IMR-90 (cell line): ENCODE results near the gene DHDDS. TPM values are rescaled to one million over a fixed set of nuclear protein-coding genes. Genes with fewer than 3 reads are reported as not detected.

Experiments used
- ATAC-seq: fragments of 200-7000 bp; cut with Tn5 transposase; 2 replicates; pipeline ENCODE4 v1.9.1; 2020; ENCODE audit warnings: low read depth, mild to moderate bottlenecking, moderate library complexity
- BruUV-seq: library from RNA; stranded (reverse); fragments of 400-500 nt; replicated peaks from 2 replicates; lab custom pipeline; 2021; lab: Mats Ljungman, UMichigan
- CTCF ChIA-PET: fragments of 300-600 bp; formaldehyde crosslinking; extraction: SDS; loops from one replicate; lab custom pipeline; 2021; ENCODE audit warnings: antibody characterized with exemption; lab: Yijun Ruan, JAX
- POLR2A ChIA-PET: fragments of 300-600 bp; sonication (Branson Sonifier 250); formaldehyde crosslinking; loops from one replicate; lab custom pipeline; 2022; ENCODE audit warnings: antibody characterized with exemption; ENCODE audit not compliant: unreplicated experiment; lab: Charles Lee
- DNase-seq: peaks from one replicate; pipeline ENCODE4 v3.0.0; 2013
- H2AFZ ChIP-seq: replicated peaks from 2 replicates; pipeline ENCODE3; 2013; ENCODE audit warnings: low read length, mild to moderate bottlenecking; ENCODE audit not compliant: poor library complexity
- H2AK5ac ChIP-seq: 2 replicates; pipeline ENCODE4 v1.6.1; 2013; ENCODE audit warnings: low read depth, low read length, inconsistent platforms
- H2AK9ac ChIP-seq: replicated peaks from 2 replicates; pipeline ENCODE3; 2013; ENCODE audit warnings: mild to moderate bottlenecking, low read depth, low read length, moderate library complexity; ENCODE audit not compliant: poor library complexity
- H2BK120ac ChIP-seq: 2 replicates; pipeline ENCODE4 v1.6.1; 2013; ENCODE audit warnings: low read depth, low read length, inconsistent platforms
- H2BK15ac ChIP-seq: 3 replicates; pipeline ENCODE4 v1.6.1; 2013; ENCODE audit warnings: low read depth, low read length, inconsistent platforms
- H2BK20ac ChIP-seq: 2 replicates; pipeline ENCODE4 v1.6.1; 2013; ENCODE audit warnings: low read depth, mild to moderate bottlenecking, inconsistent platforms, low read length, moderate library complexity
- H2BK5ac ChIP-seq: 2 replicates; pipeline ENCODE4 v1.6.1; 2013; ENCODE audit warnings: mild to moderate bottlenecking, low read depth, low read length, inconsistent platforms; ENCODE audit not compliant: poor library complexity, severe bottlenecking
- H3K14ac ChIP-seq: replicated peaks from 2 replicates; pipeline ENCODE4 v1.6.1; 2013; ENCODE audit warnings: low read depth, low read length, inconsistent platforms
- H3K18ac ChIP-seq: 2 replicates; pipeline ENCODE4 v1.6.1; 2013; ENCODE audit warnings: low read depth, low read length, control low read depth
- H3K23ac ChIP-seq: 2 replicates; pipeline ENCODE4 v1.6.1; 2013; ENCODE audit warnings: low read depth, low read length, inconsistent platforms
- H3K27ac ChIP-seq: 2 replicates; pipeline ENCODE4 v1.5.1; 2013; ENCODE audit warnings: mild to moderate bottlenecking, control low read depth, low read length; ENCODE audit not compliant: insufficient read depth
- H3K27me3 ChIP-seq: 2 replicates; pipeline ENCODE4 v1.6.1; 2013; ENCODE audit warnings: low read length; ENCODE audit not compliant: control insufficient read depth, insufficient read depth
- H3K36me3 ChIP-seq: 2 replicates; pipeline ENCODE4 v1.6.1; 2013; ENCODE audit warnings: low read length, mixed read lengths; ENCODE audit not compliant: control insufficient read depth, insufficient read depth
- H3K4ac ChIP-seq: 2 replicates; pipeline ENCODE4 v1.6.1; 2013; ENCODE audit warnings: low read depth, low read length, inconsistent platforms
- H3K4me1 ChIP-seq: 2 replicates; pipeline ENCODE4 v1.6.1; 2013; ENCODE audit warnings: low read length, mixed read lengths; ENCODE audit not compliant: control insufficient read depth, insufficient read depth
- H3K4me2 ChIP-seq: 2 replicates; pipeline ENCODE4 v1.6.1; 2013; ENCODE audit warnings: low read depth, mild to moderate bottlenecking, control low read depth, low read length, moderate library complexity
- H3K4me3 ChIP-seq: 2 replicates; pipeline ENCODE4 v1.5.1; 2013; ENCODE audit warnings: low read depth, mild to moderate bottlenecking, control low read depth, low read length, moderate library complexity; ENCODE audit not compliant: insufficient read depth
- H3K56ac ChIP-seq: 2 replicates; pipeline ENCODE4 v1.6.1; 2013; ENCODE audit warnings: low read length, inconsistent platforms; ENCODE audit not compliant: insufficient read depth; ENCODE audit errors: extremely low read depth
- H3K79me1 ChIP-seq, 2 experiments: 2 replicates each; pipeline ENCODE4 v1.6.1; 2013; ENCODE audit warnings: low read length in 2 of 2, inconsistent platforms in 1 of 2, low read depth in 1 of 2
- H3K9ac ChIP-seq: 2 replicates; pipeline ENCODE4 v1.6.1; 2013; ENCODE audit warnings: low read depth, low read length, control low read depth
- H3K9me1 ChIP-seq: 2 replicates; pipeline ENCODE4 v1.6.1; 2013; ENCODE audit warnings: low read length, inconsistent platforms; ENCODE audit not compliant: insufficient read depth
- H3K9me3 ChIP-seq: 2 replicates; pipeline ENCODE4 v1.6.1; 2013; ENCODE audit warnings: low read length; ENCODE audit not compliant: control insufficient read depth, insufficient read depth
- H4K20me1 ChIP-seq: 2 replicates; pipeline ENCODE4 v1.6.1; 2013; ENCODE audit warnings: low read length, inconsistent platforms; ENCODE audit not compliant: insufficient read depth
- H4K5ac ChIP-seq: 2 replicates; pipeline ENCODE4 v1.6.1; 2013; ENCODE audit warnings: mild to moderate bottlenecking, low read depth, low read length, control low read depth
- H4K8ac ChIP-seq, 2 experiments: 2 replicates each; pipeline ENCODE4 v1.6.1; 2013; ENCODE audit warnings: low read depth in 2 of 2, low read length in 2 of 2, control low read depth in 1 of 2, inconsistent platforms in 1 of 2
- H4K91ac ChIP-seq: 2 replicates; pipeline ENCODE4 v1.6.1; 2013; ENCODE audit warnings: low read depth, low read length, inconsistent platforms; ENCODE audit not compliant: insufficient read depth
- CHD1 ChIP-seq: IDR thresholded peaks from 2 replicates; pipeline ENCODE4 v1.6.1; 2012; ENCODE audit warnings: low read depth, low read length, improper control_type of control experiment
- FOS ChIP-seq: fragments of 150-350 bp; IDR thresholded peaks from 2 replicates; pipeline ENCODE4 v1.6.1; 2016; ENCODE audit warnings: low read depth, low read length
- MAZ ChIP-seq: IDR thresholded peaks from 2 replicates; pipeline ENCODE4 v1.6.1; 2012; ENCODE audit warnings: low read depth, mild to moderate bottlenecking, low read length, improper control_type of control experiment, moderate library complexity, borderline replicate concordance
- WGBS, 2 experiments: methylation state at CpG; one replicate each; pipeline versions ENCODE4 v1.1.5 to v1.1.7; 2013; ENCODE audit warnings: missing lambda C conversion rate in 2 of 2; ENCODE audit not compliant: insufficient read length in 1 of 2; ENCODE audit errors: extremely low coverage in 2 of 2; 5-methylcytosine and 5-hydroxymethylcytosine counted together
- dilution Hi-C: fragments of 300-500 bp; cut with HindIII; formaldehyde crosslinking; loops from one replicate; pipeline ENCODE4 v1.14.3; 2018; ENCODE audit warnings: low sequenced_read_pairs; ENCODE audit not compliant: unreplicated experiment
- in situ Hi-C: fragments of 300-500 bp; cut with MboI; formaldehyde crosslinking; loops from 3 replicates; pipeline ENCODE4 v1.14.3; 2019; ENCODE audit warnings: low sequenced_read_pairs, inconsistent platforms, mixed read lengths
- intact Hi-C: fragments of 100-400 bp; cut with micrococcal nuclease; formaldehyde crosslinking; loops from 2 replicates; pipeline ENCODE4 v1.10.0; 2022
- polyA plus RNA-seq, 3 experiments: library from polyadenylated mRNA; depleted of rRNA; stranded (reverse); fragments of >200 nt; gene quantifications; 2 replicates each; pipeline ENCODE4 v1.2.3, GENCODE V29; 2012; ENCODE audit warnings: low replicate concordance in 1 of 3
- total RNA-seq: library from RNA; depleted of rRNA; stranded (reverse); fragments of >200 nt; gene quantifications from 2 replicates; pipeline ENCODE4 v1.2.3, GENCODE V29; 2012

Gene DHDDS
- total and polyA plus RNA-seq, 2 of the 4 experiments (the other 2 are of a cell fraction): 49.3 to 67.7 TPM

- intact Hi-C loops: no loop called here
These were observed 12.6 kb upstream of the DHDDS start for GRCh38 chr1:26419494-26419893.

More at GRCh38 chr1:26419494-26419893, 12.6 kb upstream of the DHDDS start:
- ATAC-seq (no peak), DNase-seq (no peak)
- ChIA-PET CTCF (interaction anchor here (0.6 kb wide), 1 partner anchor 307 kb away, joined by 3 read pairs; no protein-coding TSS in a partner anchor), POLR2A (no interaction called here)
- Histone ChIP-seq H3K79me1 (no peaks in the 10 kb centered on the region), H3K4me3 (no peak overlapping the region), H2AFZ (no peak overlapping the region), H2BK120ac (no peak overlapping the region), H4K5ac (no peak overlapping the region), H3K27me3 (peaks cover 48% of the 10 kb centered on the region), H3K4me1 (no peaks in the 10 kb centered on the region), H3K23ac (no peak overlapping the region), H3K9me3 (no peaks in the 10 kb centered on the region), H3K27ac (no peak overlapping the region), H4K8ac (no peak overlapping the region), H3K56ac (no peak overlapping the region), H2AK5ac (no peak overlapping the region), H3K18ac (no peak overlapping the region), H2AK9ac (no peak overlapping the region), H4K20me1 (no peaks in the 10 kb centered on the region), H3K36me3 (no peaks in the 10 kb centered on the region), H3K9ac (no peak overlapping the region), H2BK15ac (no peak overlapping the region), H3K9me1 (no peaks in the 10 kb centered on the region), H3K4ac (no peak overlapping the region), H3K4me2 (no peak overlapping the region), H4K91ac (no peak overlapping the region), H2BK5ac (no peak overlapping the region), H3K14ac (no peak overlapping the region), H2BK20ac (no peak overlapping the region)
- dilution Hi-C loops: no loop called here
- in situ Hi-C loops: no loop called here
- TF ChIP-seq FOS: no peak
- TF ChIP-seq CHD1: no peak
- no peak for TF ChIP-seq MAZ
- WGBS, 2 experiments: no CpG with 5 or more reads among the region's 2 CpGs
- no TSS peak for BruUV-seq
